Smooth muscle cell (in vitro differentiated cells): ENCODE results near the gene ZNF286A. TPM values are rescaled to one million over a fixed set of nuclear protein-coding genes. Genes with fewer than 3 reads are reported as not detected.
A peak's percentile ranks its signal among the peaks of the same experiment; 100 is the strongest.
"Not testable (repeated sequence)": the region's sequence is repeated elsewhere in the genome, so short reads cannot be mapped to it uniquely, and the experiment has no call there.

Experiments used
- DNase-seq: peaks from one replicate; lab custom pipeline; 2025; ENCODE audit not compliant: unreplicated experiment; lab: John Stamatoyannopoulos, UW
- H2AFZ ChIP-seq: fragments of 200-600 bp; sonication (generic); 2 replicates; pipeline ENCODE4 v1.6.0; 2016; ENCODE audit warnings: antibody characterized with exemption, low read depth, mild to moderate bottlenecking
- H3F3A ChIP-seq: fragments of 200-600 bp; sonication (generic); 2 replicates; pipeline ENCODE4 v1.6.0; 2017; ENCODE audit warnings: antibody characterized with exemption, low read depth
- H3K27ac ChIP-seq: fragments of 200-600 bp; sonication (generic); 2 replicates; pipeline ENCODE4 v1.5.1; 2016; ENCODE audit warnings: low read depth, mild to moderate bottlenecking
- H3K27me3 ChIP-seq: fragments of 200-600 bp; sonication (generic); 2 replicates; pipeline ENCODE4 v1.6.1; 2016; ENCODE audit warnings: low read depth, mild to moderate bottlenecking
- H3K36me3 ChIP-seq: fragments of 200-600 bp; sonication (generic); 2 replicates; pipeline ENCODE4 v1.5.1; 2016; ENCODE audit warnings: low read depth
- H3K4me1 ChIP-seq: fragments of 200-600 bp; sonication (generic); 2 replicates; pipeline ENCODE4 v1.5.1; 2016; ENCODE audit warnings: low read depth
- H3K4me2 ChIP-seq: fragments of 200-600 bp; sonication (generic); 2 replicates; pipeline ENCODE4 v1.6.0; 2016; ENCODE audit warnings: mild to moderate bottlenecking
- H3K4me3 ChIP-seq: fragments of 200-600 bp; sonication (generic); 2 replicates; pipeline ENCODE4 v1.5.1; 2016; ENCODE audit warnings: mild to moderate bottlenecking
- H3K79me2 ChIP-seq: fragments of 200-600 bp; sonication (generic); 2 replicates; pipeline ENCODE4 v1.6.0; 2016; ENCODE audit warnings: low read depth, mild to moderate bottlenecking
- H3K9ac ChIP-seq: fragments of 200-600 bp; sonication (generic); 2 replicates; pipeline ENCODE4 v1.6.0; 2016; ENCODE audit warnings: low read depth
- H3K9me3 ChIP-seq: fragments of 200-600 bp; sonication (generic); replicated peaks from 2 replicates; pipeline ENCODE4 v1.5.1; 2016; ENCODE audit warnings: low read depth
- H4K20me1 ChIP-seq: fragments of 200-600 bp; sonication (generic); 2 replicates; pipeline ENCODE4 v1.6.0; 2016; ENCODE audit warnings: low read depth
- WGBS: methylation state at CpG from one replicate; pipeline ENCODE4 v1.1.7; 2016; ENCODE audit warnings: low lambda C conversion rate; 5-methylcytosine and 5-hydroxymethylcytosine counted together
- polyA plus RNA-seq: library from polyadenylated mRNA; unstranded; fragments of >200 nt; fragmentation: Nextera tagmentation; extraction: Ambion mirVana; gene quantifications from 2 replicates; pipeline ENCODE4 v1.2.1, GENCODE V29; 2016
- total RNA-seq: library from RNA; depleted of rRNA; stranded (reverse); fragments of >200 nt; gene quantifications from 2 replicates; pipeline ENCODE4 v1.2.3, GENCODE V29; 2014
- TF ChIP-seq, protein P1 (sequence below): fragments of 200-600 bp; sonication (generic); IDR thresholded peaks from 2 replicates; pipeline ENCODE4 v1.5.1; 2017; ENCODE audit warnings: borderline replicate concordance, mild to moderate bottlenecking, antibody characterized with exemption; ENCODE audit not compliant: insufficient read depth, poor library complexity, severe bottlenecking

ZNF286A gene
- total and polyA plus RNA-seq, 2 experiments from 2014 or later = 9.2 to 52.8 TPM

DNA sequence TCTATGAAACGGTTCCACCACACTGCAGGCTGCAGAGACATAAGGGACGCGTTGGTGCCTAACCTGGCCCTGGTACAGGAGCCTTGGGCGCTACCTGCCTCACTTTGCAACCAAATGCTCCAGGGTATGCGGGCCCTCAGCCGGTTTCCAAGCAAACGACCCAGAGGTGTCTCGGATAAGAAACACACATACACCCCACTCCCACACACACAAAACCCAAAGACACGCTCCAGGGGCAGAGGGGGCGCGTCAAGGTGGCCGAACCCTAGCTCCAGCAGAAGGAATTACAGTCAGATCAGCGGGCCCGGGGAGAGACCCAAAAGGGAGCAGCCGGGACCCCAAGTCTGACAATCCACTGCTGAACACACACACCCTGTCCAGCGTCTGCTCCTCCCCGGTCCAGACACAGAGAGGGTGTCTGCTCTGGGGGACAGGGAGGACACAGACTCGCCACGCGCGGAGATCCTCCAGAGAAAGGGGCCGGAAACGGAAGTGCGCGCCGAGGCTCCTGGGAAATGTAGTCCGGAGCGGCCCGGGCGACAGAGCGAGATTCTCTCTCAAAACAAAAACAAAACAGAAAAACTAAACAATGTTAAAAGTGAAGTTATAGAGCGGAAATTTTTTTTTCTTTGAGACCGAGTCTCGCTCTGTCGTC lies 15.6 kb upstream of the ZNF286A start, which contains the start of gene TRIM16:
TRIM16 (minus strand) TSS at position 488 of the 655 bp plus-strand sequence. CDS start 32,702 bp downstream, outside the sequence.
- not testable (repeated sequence) for H3K36me3 ChIP-seq, H3K4me1 ChIP-seq, H3K9me3 ChIP-seq, H3F3A ChIP-seq, H3K27me3 ChIP-seq, H3K27ac ChIP-seq, H3K79me2 ChIP-seq, H4K20me1 ChIP-seq
- TF ChIP-seq, protein P1, sequence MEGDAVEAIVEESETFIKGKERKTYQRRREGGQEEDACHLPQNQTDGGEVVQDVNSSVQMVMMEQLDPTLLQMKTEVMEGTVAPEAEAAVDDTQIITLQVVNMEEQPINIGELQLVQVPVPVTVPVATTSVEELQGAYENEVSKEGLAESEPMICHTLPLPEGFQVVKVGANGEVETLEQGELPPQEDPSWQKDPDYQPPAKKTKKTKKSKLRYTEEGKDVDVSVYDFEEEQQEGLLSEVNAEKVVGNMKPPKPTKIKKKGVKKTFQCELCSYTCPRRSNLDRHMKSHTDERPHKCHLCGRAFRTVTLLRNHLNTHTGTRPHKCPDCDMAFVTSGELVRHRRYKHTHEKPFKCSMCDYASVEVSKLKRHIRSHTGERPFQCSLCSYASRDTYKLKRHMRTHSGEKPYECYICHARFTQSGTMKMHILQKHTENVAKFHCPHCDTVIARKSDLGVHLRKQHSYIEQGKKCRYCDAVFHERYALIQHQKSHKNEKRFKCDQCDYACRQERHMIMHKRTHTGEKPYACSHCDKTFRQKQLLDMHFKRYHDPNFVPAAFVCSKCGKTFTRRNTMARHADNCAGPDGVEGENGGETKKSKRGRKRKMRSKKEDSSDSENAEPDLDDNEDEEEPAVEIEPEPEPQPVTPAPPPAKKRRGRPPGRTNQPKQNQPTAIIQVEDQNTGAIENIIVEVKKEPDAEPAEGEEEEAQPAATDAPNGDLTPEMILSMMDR = peak; percentile 20
- Histone ChIP-seq H2AFZ (peak within 1 kb of the TSS; percentile 94), H3K4me3 (peak within 1 kb of the TSS; percentile 67), H3K9ac (peak within 1 kb of the TSS; percentile 75), H3K4me2 (peak within 1 kb of the TSS; percentile 87)
- DNase-seq = peak; percentile 18
- 1% methylated on average over 35 of the region's 35 CpGs for WGBS

DNA sequence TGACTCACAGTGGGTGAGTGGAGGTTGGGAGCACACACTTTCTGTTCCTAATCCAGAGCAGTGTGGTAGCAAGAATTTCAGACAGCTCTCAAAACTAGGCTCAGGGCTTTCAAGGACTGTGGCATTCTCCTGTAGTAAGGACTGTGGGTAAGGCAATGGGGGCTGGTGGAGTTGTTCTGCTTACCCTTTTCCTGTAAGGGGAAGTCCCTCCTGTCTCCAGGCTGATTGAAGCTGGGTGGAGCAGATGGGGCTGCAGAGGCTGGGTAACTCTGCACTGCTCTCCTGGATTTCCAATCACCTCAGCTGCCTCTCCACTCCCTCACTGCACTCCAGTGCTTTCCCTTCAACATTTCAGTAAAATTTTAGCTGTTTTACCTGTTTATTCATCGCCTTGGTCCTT lies 12.1 kb upstream of the ZNF286A start:
- H3K36me3 ChIP-seq, H2AFZ ChIP-seq, H3K79me2 ChIP-seq, H3K4me1 ChIP-seq, H3K27ac ChIP-seq, DNase-seq, H3K4me2 ChIP-seq, H3K27me3 ChIP-seq, H3F3A ChIP-seq, H3K9ac ChIP-seq, H3K4me3 ChIP-seq, H4K20me1 ChIP-seq, H3K9me3 ChIP-seq: not testable (repeated sequence)
- WGBS = 93% methylated on average over 1 of the region's 1 CpG

DNA sequence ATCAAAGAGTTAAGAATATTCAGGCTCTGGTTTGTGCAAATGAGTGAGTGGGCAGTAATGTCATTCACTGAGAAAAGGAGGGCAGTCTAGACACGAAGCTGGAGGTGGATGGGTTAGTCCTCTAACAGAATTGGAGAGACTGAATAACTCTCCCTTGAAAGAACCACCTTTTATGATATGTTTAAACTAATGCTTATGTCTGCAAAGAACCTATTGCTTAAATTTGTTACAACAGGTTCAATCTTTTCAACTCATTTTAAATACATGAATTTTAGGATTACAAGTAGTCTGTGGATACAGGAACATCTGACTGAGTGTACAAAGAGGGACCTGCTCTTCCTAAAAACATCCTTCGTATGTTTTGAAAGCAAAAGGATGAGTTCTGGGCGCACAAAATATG lies 585 bp upstream of the ZNF286A start:
- not testable (repeated sequence) for H3K36me3 ChIP-seq, H3K9me3 ChIP-seq, H3K4me1 ChIP-seq, H4K20me1 ChIP-seq, H3F3A ChIP-seq, DNase-seq, H3K27me3 ChIP-seq, H3K9ac ChIP-seq
- Histone ChIP-seq H3K4me2 (peak overlapping the region; percentile 80), H2AFZ (peak overlapping the region; percentile 97), H3K79me2 (peaks cover 12% of the 10 kb centered on the region), H3K27ac (peak overlapping the region; percentile 58), H3K4me3 (peak overlapping the region; percentile 59)
- 6% methylated on average over 3 of the region's 3 CpGs for WGBS

DNA sequence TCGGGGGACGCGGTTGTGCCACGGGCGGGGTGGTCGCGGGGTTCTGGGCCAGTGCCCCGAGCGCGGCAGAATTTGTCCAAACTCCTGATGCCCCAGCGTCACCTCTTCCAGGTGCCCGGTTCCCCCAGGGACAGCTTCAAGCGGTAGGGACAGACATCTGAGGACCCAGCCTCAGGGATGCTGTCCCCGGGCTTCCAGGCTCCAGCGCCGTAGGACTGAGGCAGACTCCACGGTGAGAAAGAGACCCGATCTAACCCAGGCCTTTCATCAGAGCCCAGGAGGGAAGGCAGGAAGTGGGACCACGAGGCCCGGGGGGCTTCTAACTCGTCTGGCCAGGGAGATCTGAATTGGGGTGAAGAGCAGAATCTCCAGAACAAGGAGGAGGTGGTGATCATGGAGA lies 385 bp downstream of the ZNF286A start:
- H3K27ac ChIP-seq = peak overlapping the region; percentile 55
- H2AFZ ChIP-seq = peak overlapping the region; percentile 80
- H3K27me3 ChIP-seq, DNase-seq, H3K36me3 ChIP-seq, H3K4me1 ChIP-seq, H3K9me3 ChIP-seq, H3F3A ChIP-seq, H4K20me1 ChIP-seq: not testable (repeated sequence)
- H3K79me2 ChIP-seq = peaks cover 12% of the 10 kb centered on the region
- peak overlapping the region; percentile 80 for H3K4me2 ChIP-seq
- H3K9ac ChIP-seq = peak overlapping the region; percentile 76
- WGBS = 0% methylated on average over 14 of the region's 21 CpGs
- H3K4me3 ChIP-seq = peak overlapping the region; percentile 59

DNA sequence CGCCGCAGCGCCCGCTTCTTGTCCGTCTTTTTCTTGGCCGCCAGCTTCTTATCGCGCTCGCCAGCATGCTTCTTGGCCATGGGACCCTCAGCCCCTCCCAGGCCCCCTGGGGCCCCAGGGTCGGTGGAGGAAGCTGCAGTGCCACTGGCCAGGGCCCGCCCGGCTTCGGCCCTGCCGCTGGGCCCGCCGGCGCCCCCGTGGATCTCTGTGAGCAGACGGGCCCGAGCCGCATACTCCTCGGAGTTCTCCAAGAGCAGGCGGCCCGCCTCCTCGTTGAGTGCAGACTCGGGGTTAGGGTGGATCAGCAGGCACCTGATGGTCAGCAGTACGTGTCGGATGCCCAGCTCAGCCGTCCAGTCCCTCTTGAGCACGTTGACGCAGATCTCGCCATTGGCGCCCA lies 4.7 kb downstream of the ZNF286A start:
- Histone ChIP-seq H3K9me3 (peaks cover 35% of the 10 kb centered on the region), H3K36me3 (peaks cover 42% of the 10 kb centered on the region), H3K79me2 (peaks cover 18% of the 10 kb centered on the region)
- DNase-seq, H3K27ac ChIP-seq, H3K4me2 ChIP-seq, H3F3A ChIP-seq, H2AFZ ChIP-seq, H4K20me1 ChIP-seq, H3K4me3 ChIP-seq, H3K27me3 ChIP-seq, H3K4me1 ChIP-seq, H3K9ac ChIP-seq: not testable (repeated sequence)
- WGBS = 98% methylated on average over 23 of the region's 33 CpGs

DNA sequence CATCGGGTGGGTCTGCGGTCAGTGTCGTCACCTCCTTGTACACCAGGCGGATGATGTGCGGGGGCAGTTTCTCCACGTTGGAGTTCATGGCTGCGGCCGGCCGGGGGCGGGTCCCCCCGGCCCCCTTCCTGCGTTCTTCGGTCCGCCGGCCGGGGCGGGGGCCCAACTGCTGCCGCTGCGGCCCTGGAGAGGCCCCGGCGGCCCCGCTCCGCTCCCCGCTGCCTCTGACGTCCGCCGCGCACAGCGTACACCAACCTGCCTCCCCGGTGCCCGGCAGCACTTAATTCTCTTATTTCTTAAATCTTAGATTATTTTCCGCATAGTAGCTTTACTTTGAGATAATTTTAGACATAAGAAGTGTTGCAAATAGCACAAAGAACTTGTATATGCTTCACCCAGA lies 5.3 kb downstream of the ZNF286A start:
- not testable (repeated sequence) for H3K4me3 ChIP-seq, H3K27ac ChIP-seq, DNase-seq, H3K4me2 ChIP-seq, H3K4me1 ChIP-seq, H2AFZ ChIP-seq, H4K20me1 ChIP-seq, H3K27me3 ChIP-seq, H3F3A ChIP-seq, H3K9ac ChIP-seq
- 99% methylated on average over 29 of the region's 32 CpGs for WGBS
- H3K9me3 ChIP-seq = peaks cover 35% of the 10 kb centered on the region
- H3K36me3 ChIP-seq = peaks cover 45% of the 10 kb centered on the region
- H3K79me2 ChIP-seq = peaks cover 18% of the 10 kb centered on the region

DNA sequence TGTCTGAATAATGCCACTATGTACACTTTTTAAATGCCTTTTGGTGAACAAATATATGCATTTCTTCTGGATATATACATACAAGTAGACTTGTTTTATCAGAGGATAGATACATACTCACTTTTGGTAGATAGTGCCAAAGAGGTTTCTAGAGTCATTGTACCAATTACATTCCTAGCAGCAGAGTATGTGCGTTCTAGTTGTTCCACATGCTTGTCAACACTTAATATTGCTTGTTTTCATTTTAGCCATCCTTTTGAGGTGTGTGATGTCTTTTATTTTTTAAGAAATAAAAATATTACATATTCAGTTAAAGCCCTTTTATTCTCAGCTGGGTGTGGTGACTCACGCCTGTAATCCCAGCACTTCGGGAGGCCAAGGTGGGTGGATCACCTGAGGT lies 9.3 kb downstream of the ZNF286A start:
- H4K20me1 ChIP-seq, H2AFZ ChIP-seq, DNase-seq, H3F3A ChIP-seq, H3K27ac ChIP-seq, H3K4me2 ChIP-seq, H3K9ac ChIP-seq, H3K27me3 ChIP-seq, H3K79me2 ChIP-seq, H3K4me1 ChIP-seq: not testable (repeated sequence)
- Histone ChIP-seq H3K9me3 (peaks cover 43% of the 10 kb centered on the region), H3K4me3 (peak overlapping the region; percentile 16), H3K36me3 (peaks cover 71% of the 10 kb centered on the region)
- WGBS = 99% methylated on average over 3 of the region's 3 CpGs
